ENCODE results near the gene PHLPP2. TPM values are rescaled to one million over a fixed set of nuclear protein-coding genes. Genes with fewer than 3 reads are reported as not detected.

The PHLPP2 gene
- total RNA-seq, 4 donors from 2014 or later, result 50.5 to 98.4 (median 89.6) TPM

- peaks cover 0 to 28% (median 3%) of the 10 kb centered on the region in 4 donors for H3K36me3 ChIP-seq
- DNase-seq, result no peak
- H3K9me3 ChIP-seq, result no peaks in the 10 kb centered on the region
- TF ChIP-seq POLR2A (IDR thresholded peaks at IDR 0.05), result no peak
- TF ChIP-seq, protein P1, sequence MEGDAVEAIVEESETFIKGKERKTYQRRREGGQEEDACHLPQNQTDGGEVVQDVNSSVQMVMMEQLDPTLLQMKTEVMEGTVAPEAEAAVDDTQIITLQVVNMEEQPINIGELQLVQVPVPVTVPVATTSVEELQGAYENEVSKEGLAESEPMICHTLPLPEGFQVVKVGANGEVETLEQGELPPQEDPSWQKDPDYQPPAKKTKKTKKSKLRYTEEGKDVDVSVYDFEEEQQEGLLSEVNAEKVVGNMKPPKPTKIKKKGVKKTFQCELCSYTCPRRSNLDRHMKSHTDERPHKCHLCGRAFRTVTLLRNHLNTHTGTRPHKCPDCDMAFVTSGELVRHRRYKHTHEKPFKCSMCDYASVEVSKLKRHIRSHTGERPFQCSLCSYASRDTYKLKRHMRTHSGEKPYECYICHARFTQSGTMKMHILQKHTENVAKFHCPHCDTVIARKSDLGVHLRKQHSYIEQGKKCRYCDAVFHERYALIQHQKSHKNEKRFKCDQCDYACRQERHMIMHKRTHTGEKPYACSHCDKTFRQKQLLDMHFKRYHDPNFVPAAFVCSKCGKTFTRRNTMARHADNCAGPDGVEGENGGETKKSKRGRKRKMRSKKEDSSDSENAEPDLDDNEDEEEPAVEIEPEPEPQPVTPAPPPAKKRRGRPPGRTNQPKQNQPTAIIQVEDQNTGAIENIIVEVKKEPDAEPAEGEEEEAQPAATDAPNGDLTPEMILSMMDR (IDR thresholded peaks at IDR 0.05), result no peak
- TF ChIP-seq EP300 (IDR thresholded peaks at IDR 0.05; ENCODE audit: low read depth), result no peak
- no peak for TF ChIP-seq POLR2AphosphoS5 (IDR thresholded peaks at IDR 0.05)
- no peak overlapping the region for H3K4me3 ChIP-seq
- H3K27me3 ChIP-seq, result no peaks in the 10 kb centered on the region
- H3K4me1 ChIP-seq, result peaks cover 0 to 33% (median 16%) of the 10 kb centered on the region in 4 donors
- 94% methylated on average over 3 of the region's 3 CpGs for WGBS, 2 donors (ENCODE audit: low coverage in 1 of 2)
- in situ Hi-C loops (cut with MboI; ENCODE audit: low pct_ligation_motif_present in 1 of 4, low pct_unique_long_range_greater_than_20kb in 1 of 4, low sequenced_read_pairs in 3 of 4), result no loop called here
- H3K27ac ChIP-seq, result no peak overlapping the region
- intact Hi-C loops (cut with DNase I; ENCODE audit: low total_unique reads), result no loop called here
Observed at GRCh38 chr16:71671165-71671564, 53.3 kb downstream of the PHLPP2 start.

DNA sequence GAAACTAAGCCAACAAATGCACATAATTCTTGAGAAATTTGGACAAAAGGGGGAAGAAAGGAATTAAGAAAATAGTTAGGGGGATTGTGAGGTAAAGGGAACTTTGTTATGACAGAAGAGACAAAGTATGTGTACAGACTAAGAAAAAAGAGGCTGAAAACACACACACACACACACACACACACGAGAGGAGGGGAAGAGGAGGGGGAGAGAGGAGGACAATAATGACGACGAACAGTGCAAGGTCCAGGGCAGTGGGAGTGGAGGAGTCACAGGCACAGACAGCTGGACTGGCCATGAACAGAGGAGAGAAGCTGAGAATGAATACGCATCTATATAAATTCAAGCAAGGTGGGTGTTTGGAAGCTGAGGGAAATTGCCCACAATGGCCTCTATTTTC, 54.0 kb downstream of the PHLPP2 start:
- no peaks in the 10 kb centered on the region for H3K27me3 ChIP-seq
- TF ChIP-seq EP300 (IDR thresholded peaks at IDR 0.05; ENCODE audit: low read depth) (no peak), POLR2A (IDR thresholded peaks at IDR 0.05) (no peak), POLR2AphosphoS5 (IDR thresholded peaks at IDR 0.05) (no peak)
- TF ChIP-seq, protein P1 (IDR thresholded peaks at IDR 0.05), result no peak
- H3K36me3 ChIP-seq, result peaks cover 0 to 23% (median 5%) of the 10 kb centered on the region in 4 donors
- WGBS, 2 donors (ENCODE audit: low coverage in 1 of 2), result 38 to 51% methylated on average over 4 of the region's 4 CpGs
- in situ Hi-C loops (cut with MboI; ENCODE audit: low pct_ligation_motif_present in 1 of 4, low pct_unique_long_range_greater_than_20kb in 1 of 4, low sequenced_read_pairs in 3 of 4) (no loop called here), intact Hi-C loops (cut with DNase I; ENCODE audit: low total_unique reads) (no loop called here)
- peaks cover 0 to 37% (median 17%) of the 10 kb centered on the region in 4 donors for H3K4me1 ChIP-seq
- no peaks in the 10 kb centered on the region for H3K9me3 ChIP-seq
- H3K27ac ChIP-seq, result no peak overlapping the region
- H3K4me3 ChIP-seq, result no peak overlapping the region
- peak; percentile 40 for DNase-seq

- Histone ChIP-seq H3K36me3 (peaks cover 0 to 24% (median 5%) of the 10 kb centered on the region in 4 donors), H3K4me1 (peaks cover 0 to 37% (median 17%) of the 10 kb centered on the region in 4 donors), H3K9me3 (no peaks in the 10 kb centered on the region), H3K27me3 (no peaks in the 10 kb centered on the region), H3K4me3 (no peak overlapping the region), H3K27ac (no peak overlapping the region)
- in situ Hi-C loops (cut with MboI; ENCODE audit: low pct_ligation_motif_present in 1 of 4, low pct_unique_long_range_greater_than_20kb in 1 of 4, low sequenced_read_pairs in 3 of 4), result no loop called here
- WGBS, 2 donors (ENCODE audit: low coverage in 1 of 2), result 78 to 80% methylated on average over 5 to 6 of the region's 6 CpGs
- no peak for TF ChIP-seq POLR2AphosphoS5 (IDR thresholded peaks at IDR 0.05)
- TF ChIP-seq, protein P1 (IDR thresholded peaks at IDR 0.05), result peak in 1 of 5 experiments; percentile 4
- intact Hi-C loops (cut with DNase I; ENCODE audit: low total_unique reads), result no loop called here
- no peak for DNase-seq
Observed at GRCh38 chr16:71669926-71670536, 54.5 kb downstream of the PHLPP2 start.

DNA sequence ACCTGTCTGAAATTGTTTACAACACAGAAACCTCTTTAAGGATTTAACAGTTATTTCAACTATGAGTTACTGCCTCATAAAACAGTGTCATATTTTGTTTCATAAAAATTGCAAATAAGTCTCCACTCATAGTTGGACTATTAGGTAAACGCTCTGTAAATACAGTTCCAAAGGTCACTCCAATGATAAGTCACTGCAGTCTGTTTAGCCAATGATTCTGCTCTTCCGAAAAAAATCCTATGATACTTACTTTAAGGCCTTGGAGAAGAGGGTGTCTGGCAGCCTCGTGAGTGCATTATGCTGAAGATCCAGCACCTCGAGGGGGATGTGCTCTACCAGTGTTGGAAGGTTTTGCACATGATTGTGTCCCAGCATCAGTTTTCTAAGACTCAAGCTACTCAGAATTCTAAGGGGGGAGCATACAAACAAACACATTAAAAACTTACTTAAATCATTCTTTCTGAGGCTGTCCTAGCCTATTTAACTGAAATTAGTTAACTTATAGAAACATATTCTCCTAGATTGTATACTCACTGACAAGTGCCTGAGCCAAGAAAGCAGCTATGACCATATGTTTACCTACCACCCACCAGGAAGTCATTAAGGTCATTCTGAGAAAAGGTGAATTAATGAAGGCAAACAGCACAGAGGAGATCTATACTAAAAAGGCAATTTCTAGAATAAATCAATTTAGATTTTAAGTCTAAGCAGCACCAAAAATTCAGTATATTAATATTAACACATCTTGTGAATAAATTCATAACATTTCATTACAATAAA, 57.4 kb downstream of the PHLPP2 start:
- Histone ChIP-seq H3K36me3 (peaks cover 0 to 46% (median 11%) of the 10 kb centered on the region in 4 donors), H3K9me3 (no peaks in the 10 kb centered on the region), H3K4me3 (no peak overlapping the region), H3K4me1 (peaks cover 0 to 37% (median 17%) of the 10 kb centered on the region in 4 donors), H3K27ac (peak overlapping the region; percentile 9 to 66 (median 53)), H3K27me3 (no peaks in the 10 kb centered on the region)
- intact Hi-C loops (cut with DNase I; ENCODE audit: low total_unique reads), result no loop called here
- in situ Hi-C loops (cut with MboI; ENCODE audit: low pct_ligation_motif_present in 1 of 4, low pct_unique_long_range_greater_than_20kb in 1 of 4, low sequenced_read_pairs in 3 of 4), result no loop called here
- no peak for DNase-seq
- WGBS, 2 donors (ENCODE audit: low coverage in 1 of 2), result 46 to 54% methylated on average over 2 to 4 of the region's 4 CpGs
- no peak for TF ChIP-seq EP300 (IDR thresholded peaks at IDR 0.05; ENCODE audit: low read depth)
- TF ChIP-seq, protein P1 (IDR thresholded peaks at IDR 0.05), result no peak
- TF ChIP-seq POLR2A (IDR thresholded peaks at IDR 0.05), result no peak
- no peak for TF ChIP-seq POLR2AphosphoS5 (IDR thresholded peaks at IDR 0.05)
